Calu3 (cell line): ENCODE data around the gene FSD1. TPM values are rescaled to one million over a fixed set of nuclear protein-coding genes. Genes with fewer than 3 reads are reported as not detected.

ENCODE experiments used
- BruUV-seq: library from RNA; stranded (reverse); fragments of 400-500 nt; replicated peaks from 2 replicates; lab custom pipeline; 2021; lab: Mats Ljungman, UMichigan
- CTCF ChIA-PET: fragments of 300-600 bp; sonication (Branson Sonifier 250); formaldehyde crosslinking; loops from one replicate; lab custom pipeline; 2022; ENCODE audit warnings: antibody characterized with exemption; lab: Charles Lee
- DNase-seq: peaks from one replicate; pipeline ENCODE4 v3.0.0; 2022
- H3K27ac Mint-ChIP-seq: one replicate; pipeline ENCODE4 v1.8.0; 2022; ENCODE audit warnings: mixed read lengths; ENCODE audit not compliant: unreplicated experiment
- H3K27me3 Mint-ChIP-seq: one replicate; pipeline ENCODE4 v1.8.0; 2022; ENCODE audit warnings: mixed read lengths; ENCODE audit not compliant: unreplicated experiment
- H3K36me3 Mint-ChIP-seq: one replicate; pipeline ENCODE4 v1.8.0; 2022; ENCODE audit warnings: mild to moderate bottlenecking, moderate library complexity, mixed read lengths; ENCODE audit not compliant: insufficient read depth, unreplicated experiment
- H3K4me1 Mint-ChIP-seq: one replicate; pipeline ENCODE4 v1.8.0; 2022; ENCODE audit warnings: mild to moderate bottlenecking, low read depth, mixed read lengths; ENCODE audit not compliant: unreplicated experiment
- H3K4me3 Mint-ChIP-seq: one replicate; pipeline ENCODE4 v1.8.0; 2022; ENCODE audit warnings: mild to moderate bottlenecking, low read depth, moderate library complexity, mixed read lengths; ENCODE audit not compliant: unreplicated experiment
- H3K9me3 Mint-ChIP-seq: one replicate; pipeline ENCODE4 v1.8.0; 2022; ENCODE audit warnings: low read depth, mixed read lengths; ENCODE audit not compliant: unreplicated experiment
- CTCF ChIP-seq: fragments of 200-600 bp; IDR thresholded peaks from one replicate; pipeline ENCODE4 v1.8.0; 2022; ENCODE audit warnings: antibody characterized with exemption; ENCODE audit not compliant: unreplicated experiment
- intact Hi-C: fragments of 100-400 bp; cut with micrococcal nuclease; formaldehyde crosslinking; loops from one replicate; pipeline ENCODE4 v1.10.0; 2022; ENCODE audit not compliant: unreplicated experiment
- total RNA-seq: library from RNA; stranded (reverse); gene quantifications from 2 replicates; pipeline ENCODE4 v1.2.3, GENCODE V29; 2022

The FSD1 gene
- total RNA-seq, 1 experiment from 2014 or later = 1.2 TPM

DNA sequence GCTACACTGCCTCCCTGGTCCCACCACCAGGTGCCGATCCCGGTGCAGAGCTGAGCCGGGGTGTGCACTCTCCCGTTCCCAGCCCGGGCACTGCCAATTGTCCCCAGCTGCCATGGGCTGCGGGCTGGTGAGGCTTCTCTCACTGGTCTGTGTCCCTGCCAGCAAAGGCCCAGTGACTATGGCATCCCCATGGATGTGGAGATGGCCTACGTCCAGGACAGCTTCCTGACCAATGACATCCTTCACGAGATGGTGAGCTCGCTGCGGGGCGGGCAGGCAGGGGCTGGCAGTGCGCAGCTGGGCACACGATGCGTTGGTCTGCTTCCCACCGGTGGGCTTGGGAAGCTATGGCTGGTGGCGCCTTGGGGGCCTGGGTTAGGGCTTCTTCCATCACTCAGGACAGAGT is 53.5 kb downstream of the FSD1 start:
- no peak for TF ChIP-seq CTCF
- peaks cover 22% of the 10 kb centered on the region for H3K36me3 Mint-ChIP-seq
- H3K27me3 Mint-ChIP-seq = no peaks in the 10 kb centered on the region
- intact Hi-C loops = no loop called here
- no peaks in the 10 kb centered on the region for H3K4me1 Mint-ChIP-seq
- no peak for DNase-seq
- no TSS peak for BruUV-seq
- H3K4me3 Mint-ChIP-seq = no peak overlapping the region
- H3K9me3 Mint-ChIP-seq = no peaks in the 10 kb centered on the region
- CTCF ChIA-PET = no interaction called here
- no peak overlapping the region for H3K27ac Mint-ChIP-seq

GRCh38 chr19:4358709-4359626 is 54.6 kb downstream of the FSD1 start:
- Mint-ChIP-seq H3K36me3 (peaks cover 27% of the 10 kb centered on the region), H3K9me3 (no peaks in the 10 kb centered on the region), H3K4me1 (no peaks in the 10 kb centered on the region), H3K27me3 (no peaks in the 10 kb centered on the region), H3K27ac (no peak overlapping the region), H3K4me3 (no peak overlapping the region)
- no peak for TF ChIP-seq CTCF
- BruUV-seq = no TSS peak
- CTCF ChIA-PET = no interaction called here
- intact Hi-C loops = no loop called here
- DNase-seq = no peak

GRCh38 chr19:4359627-4360000 is 55.2 kb downstream of the FSD1 start:
- no peak for TF ChIP-seq CTCF
- intact Hi-C loops = no loop called here
- DNase-seq = no peak
- H3K36me3 Mint-ChIP-seq = peaks cover 27% of the 10 kb centered on the region
- no peaks in the 10 kb centered on the region for H3K27me3 Mint-ChIP-seq
- CTCF ChIA-PET = no interaction called here
- no peak overlapping the region for H3K27ac Mint-ChIP-seq
- H3K9me3 Mint-ChIP-seq = no peaks in the 10 kb centered on the region
- no peaks in the 10 kb centered on the region for H3K4me1 Mint-ChIP-seq
- BruUV-seq = no TSS peak
- no peak overlapping the region for H3K4me3 Mint-ChIP-seq

DNA sequence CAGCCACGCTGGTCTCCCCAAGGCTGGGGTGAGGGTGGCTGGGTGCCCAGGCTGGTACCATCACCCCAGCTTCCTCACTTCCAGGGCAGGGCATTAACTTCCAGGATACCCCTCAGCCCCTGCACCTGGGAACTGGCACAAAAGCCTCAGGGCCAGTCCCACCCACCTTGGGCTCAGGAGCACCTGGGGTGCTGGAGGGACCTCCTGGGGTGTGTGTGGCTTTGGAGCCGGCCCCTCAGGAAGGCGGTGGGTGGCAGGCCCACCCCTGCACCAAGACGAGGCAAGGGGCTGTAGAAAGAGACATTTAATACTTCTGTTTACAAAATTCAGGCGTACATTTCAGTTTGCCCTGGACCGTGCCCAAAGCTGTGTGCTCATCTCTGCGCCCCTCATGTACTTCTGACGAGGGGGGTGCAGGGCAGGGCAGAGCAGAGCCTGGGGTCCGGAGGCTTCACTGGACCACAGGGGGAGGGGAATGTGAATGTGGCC is 55.7 kb downstream of the FSD1 start:
- no peak overlapping the region for H3K27ac Mint-ChIP-seq
- CTCF ChIA-PET = no interaction called here
- intact Hi-C loops = no loop called here
- no peak for TF ChIP-seq CTCF
- no peaks in the 10 kb centered on the region for H3K9me3 Mint-ChIP-seq
- H3K36me3 Mint-ChIP-seq = peaks cover 23% of the 10 kb centered on the region
- DNase-seq = no peak
- H3K4me3 Mint-ChIP-seq = no peak overlapping the region
- no TSS peak for BruUV-seq
- H3K27me3 Mint-ChIP-seq = no peaks in the 10 kb centered on the region
- no peaks in the 10 kb centered on the region for H3K4me1 Mint-ChIP-seq
